Mesendoderm (in vitro differentiated cells): ENCODE data around the gene TUBB2A.
"Not testable (repeated sequence)": the region's sequence is repeated elsewhere in the genome, so short reads cannot be mapped to it uniquely, and the experiment has no call there.

ENCODE experiments used
- DNase-seq: peaks from one replicate; pipeline ENCODE4 v3.0.0; 2013
- H2AK5ac ChIP-seq: 2 replicates; pipeline ENCODE4 v1.6.1; 2013; ENCODE audit warnings: low read length, inconsistent platforms
- H2BK120ac ChIP-seq: 2 replicates; pipeline ENCODE4 v1.6.1; 2013; ENCODE audit warnings: low read depth, mild to moderate bottlenecking, low read length, moderate library complexity, mixed read lengths
- H2BK15ac ChIP-seq: replicated peaks from 2 replicates; pipeline ENCODE4 v1.6.1; 2013; ENCODE audit warnings: low read depth, mild to moderate bottlenecking, moderate library complexity
- H2BK5ac ChIP-seq: 2 replicates; pipeline ENCODE4 v1.6.1; 2013; ENCODE audit warnings: low read length, inconsistent platforms
- H3K18ac ChIP-seq: 2 replicates; pipeline ENCODE4 v1.6.1; 2013; ENCODE audit warnings: mild to moderate bottlenecking, low read length, mixed read lengths
- H3K23ac ChIP-seq: one replicate; pipeline ENCODE4 v1.6.1; 2013; ENCODE audit warnings: low read length
- H3K27ac ChIP-seq: 2 replicates; pipeline ENCODE4 v1.5.1; 2013; ENCODE audit warnings: low read depth, mild to moderate bottlenecking, inconsistent platforms, low read length, moderate library complexity
- H3K27me3 ChIP-seq: 2 replicates; pipeline ENCODE4 v1.6.1; 2013; ENCODE audit warnings: low read length, control low read depth, mild to moderate bottlenecking, inconsistent platforms; ENCODE audit not compliant: insufficient read depth, poor library complexity
- H3K36me3 ChIP-seq: 2 replicates; pipeline ENCODE4 v1.6.1; 2013; ENCODE audit warnings: low read length, inconsistent platforms; ENCODE audit not compliant: control insufficient read depth, insufficient read depth
- H3K4ac ChIP-seq: one replicate; pipeline ENCODE4 v1.6.1; 2013; ENCODE audit warnings: low read depth, mild to moderate bottlenecking, low read length, moderate library complexity
- H3K4me1 ChIP-seq: 2 replicates; pipeline ENCODE4 v1.6.1; 2013; ENCODE audit warnings: low read depth, low read length, inconsistent platforms; ENCODE audit not compliant: control insufficient read depth
- H3K4me2 ChIP-seq: 2 replicates; pipeline ENCODE4 v1.6.1; 2013; ENCODE audit warnings: low read length
- H3K4me3 ChIP-seq: 2 replicates; pipeline ENCODE4 v1.5.1; 2013; ENCODE audit warnings: mild to moderate bottlenecking, low read length
- H3K56ac ChIP-seq: one replicate; pipeline ENCODE4 v1.6.1; 2013; ENCODE audit warnings: low read length
- H3K79me1 ChIP-seq: 2 replicates; pipeline ENCODE4 v1.6.1; 2013; ENCODE audit warnings: low read length, inconsistent platforms
- H3K79me2 ChIP-seq: 2 replicates; pipeline ENCODE4 v1.6.1; 2013; ENCODE audit warnings: mild to moderate bottlenecking, low read length; ENCODE audit not compliant: control insufficient read depth, insufficient read depth
- H3K9ac ChIP-seq: 2 replicates; pipeline ENCODE4 v1.6.1; 2013; ENCODE audit warnings: low read length, inconsistent platforms
- H4K5ac ChIP-seq: one replicate; pipeline ENCODE4 v1.6.1; 2013; ENCODE audit warnings: low read length
- H4K8ac ChIP-seq: one replicate; pipeline ENCODE4 v1.6.1; 2013; ENCODE audit warnings: low read depth, mild to moderate bottlenecking, control low read depth, low read length, moderate library complexity
- WGBS: extraction: QIAGEN DNeasy Blood & Tissue Kit; methylation state at CpG from one replicate; pipeline ENCODE4 v1.1.7; 2013; ENCODE audit warnings: low lambda C conversion rate, missing lambda C conversion rate; ENCODE audit not compliant: insufficient coverage; ENCODE audit errors: extremely low coverage; 5-methylcytosine and 5-hydroxymethylcytosine counted together

The TUBB2A gene

DNA sequence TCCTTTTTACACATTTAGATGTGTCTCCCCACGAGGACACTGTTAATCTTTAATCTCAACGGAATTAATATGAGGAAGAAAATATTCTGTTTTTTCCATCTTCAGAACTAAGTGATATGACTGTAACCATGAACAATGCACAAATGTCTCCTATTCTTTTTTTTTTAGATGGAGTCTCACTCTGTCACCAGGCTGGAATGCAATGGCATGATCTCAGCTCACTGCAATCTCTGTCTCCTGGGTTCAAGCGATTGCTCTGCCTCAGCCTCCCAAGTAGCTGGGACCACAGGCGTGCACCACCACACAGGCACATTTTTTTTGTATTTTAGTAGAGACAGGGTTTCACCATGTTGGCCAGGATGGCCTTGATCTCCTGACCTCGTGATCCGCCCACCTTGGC lies 19.5 kb downstream of the TUBB2A start:
- not testable (repeated sequence) for H3K4me1 ChIP-seq, H3K27ac ChIP-seq, H3K4me2 ChIP-seq, H3K79me2 ChIP-seq, H3K18ac ChIP-seq, DNase-seq, H3K27me3 ChIP-seq, H2BK5ac ChIP-seq, H3K4me3 ChIP-seq, H3K23ac ChIP-seq, H4K5ac ChIP-seq, H3K56ac ChIP-seq, H2BK15ac ChIP-seq, H4K8ac ChIP-seq, H2AK5ac ChIP-seq, H3K36me3 ChIP-seq, H2BK120ac ChIP-seq, H3K9ac ChIP-seq, H3K4ac ChIP-seq, H3K79me1 ChIP-seq
- WGBS, result no CpG with 5 or more reads among the region's 6 CpGs

- no peak overlapping the region for H3K4ac ChIP-seq
- H3K23ac ChIP-seq, result no peak overlapping the region
- no peak overlapping the region for H4K5ac ChIP-seq
- H3K18ac ChIP-seq, result no peak overlapping the region
- H2BK15ac ChIP-seq, result no peak overlapping the region
- H3K4me3 ChIP-seq, result no peak overlapping the region
- H2AK5ac ChIP-seq, result no peak overlapping the region
- H3K36me3 ChIP-seq, result peaks cover 3% of the 10 kb centered on the region
- H3K27ac ChIP-seq, result no peak overlapping the region
- no peaks in the 10 kb centered on the region for H3K79me1 ChIP-seq
- no peak overlapping the region for H3K56ac ChIP-seq
- no peak overlapping the region for H3K4me2 ChIP-seq
- H3K9ac ChIP-seq, result no peak overlapping the region
- no peaks in the 10 kb centered on the region for H3K27me3 ChIP-seq
- H3K79me2 ChIP-seq, result no peaks in the 10 kb centered on the region
- H2BK5ac ChIP-seq, result no peak overlapping the region
- WGBS, result no CpG with 5 or more reads among the region's 12 CpGs
- no peaks in the 10 kb centered on the region for H3K4me1 ChIP-seq
- no peak overlapping the region for H4K8ac ChIP-seq
- no peak for DNase-seq
- H2BK120ac ChIP-seq, result no peak overlapping the region
Measured at GRCh38 chr6:3137057-3137777, 20.1 kb downstream of the TUBB2A start.

DNA sequence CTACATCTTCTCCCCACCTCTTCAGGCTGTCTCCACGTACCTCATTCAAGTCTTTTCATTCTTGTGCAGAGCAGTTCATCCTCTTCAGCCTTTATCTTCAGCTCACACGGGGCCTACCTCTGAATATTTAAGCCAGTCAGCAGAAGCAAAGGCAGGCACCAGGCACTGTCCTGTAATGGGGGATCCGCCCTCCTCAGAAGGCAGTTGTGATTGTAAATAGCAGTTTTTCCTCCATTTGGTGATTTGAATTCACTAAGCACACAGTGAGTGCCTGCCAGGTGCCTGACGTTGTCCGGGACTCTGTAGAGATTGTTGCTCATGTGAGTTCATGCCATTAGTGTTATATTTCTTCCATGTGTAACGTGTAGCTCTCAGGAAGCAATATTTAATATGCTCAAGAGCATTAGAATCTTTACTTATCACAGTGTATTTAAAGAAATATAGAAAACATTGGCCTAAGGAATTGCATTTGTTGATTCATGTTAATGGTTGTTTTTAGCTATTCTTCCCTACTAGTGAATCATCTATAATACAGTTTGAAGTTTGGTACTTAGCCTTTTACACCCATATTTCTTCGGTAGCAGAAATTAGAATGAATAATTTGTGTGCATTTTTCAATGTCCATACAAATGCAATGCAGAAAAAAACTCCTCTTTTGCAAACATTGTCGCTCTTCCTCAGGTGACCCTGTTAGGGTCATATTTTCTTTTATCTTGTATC lies 20.9 kb downstream of the TUBB2A start:
- peaks cover 3% of the 10 kb centered on the region for H3K36me3 ChIP-seq
- no peak overlapping the region for H3K56ac ChIP-seq
- H3K4me2 ChIP-seq, result no peak overlapping the region
- H4K8ac ChIP-seq, result no peak overlapping the region
- no peak overlapping the region for H3K18ac ChIP-seq
- H3K4me3 ChIP-seq, result no peak overlapping the region
- H3K23ac ChIP-seq, result no peak overlapping the region
- no peaks in the 10 kb centered on the region for H3K79me1 ChIP-seq
- no peaks in the 10 kb centered on the region for H3K4me1 ChIP-seq
- no peak overlapping the region for H2BK120ac ChIP-seq
- no peak overlapping the region for H2BK15ac ChIP-seq
- no peaks in the 10 kb centered on the region for H3K27me3 ChIP-seq
- H4K5ac ChIP-seq, result no peak overlapping the region
- no peak overlapping the region for H3K27ac ChIP-seq
- H3K4ac ChIP-seq, result no peak overlapping the region
- DNase-seq, result no peak
- WGBS, result no CpG with 5 or more reads among the region's 8 CpGs
- H3K79me2 ChIP-seq, result no peaks in the 10 kb centered on the region
- no peak overlapping the region for H2AK5ac ChIP-seq
- no peak overlapping the region for H2BK5ac ChIP-seq
- H3K9ac ChIP-seq, result no peak overlapping the region

DNA sequence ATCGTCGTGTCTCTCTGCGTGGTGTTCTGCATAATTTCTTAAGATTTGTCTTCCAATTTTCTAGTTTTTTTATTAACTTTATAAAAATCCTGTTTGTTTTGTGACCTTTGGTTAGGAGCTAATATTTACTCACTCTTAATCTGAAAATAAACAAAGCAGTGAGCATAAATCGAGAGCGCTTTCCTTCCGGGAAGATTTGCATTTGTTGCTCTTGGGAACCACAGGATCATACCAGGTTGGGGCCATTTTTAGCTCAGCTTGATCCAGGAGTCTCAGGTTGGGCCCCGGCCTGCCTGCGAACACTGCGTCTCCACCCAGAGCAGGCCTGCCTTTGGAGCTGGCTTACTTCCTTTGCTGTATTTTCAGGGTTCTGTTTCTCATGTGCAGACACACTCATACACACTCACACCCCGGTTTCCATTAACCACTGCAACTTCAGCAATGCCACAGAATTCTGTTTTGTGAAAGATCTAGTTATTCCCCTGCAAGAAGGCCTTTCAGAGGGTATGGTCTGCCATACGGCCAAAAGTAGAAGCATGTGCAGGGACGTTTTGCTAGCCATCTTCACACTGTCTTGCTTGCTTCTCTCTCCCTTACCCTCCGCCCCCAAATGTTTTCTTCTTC lies 21.6 kb downstream of the TUBB2A start:
- Histone ChIP-seq H2BK120ac (no peak overlapping the region), H2AK5ac (no peak overlapping the region), H3K4me2 (no peak overlapping the region), H3K23ac (no peak overlapping the region), H4K8ac (no peak overlapping the region), H3K27me3 (no peaks in the 10 kb centered on the region), H3K18ac (no peak overlapping the region), H2BK5ac (no peak overlapping the region), H3K79me1 (no peaks in the 10 kb centered on the region), H3K56ac (no peak overlapping the region), H3K36me3 (peaks cover 3% of the 10 kb centered on the region), H3K4me3 (no peak overlapping the region), H3K4me1 (no peaks in the 10 kb centered on the region), H3K9ac (no peak overlapping the region), H2BK15ac (no peak overlapping the region), H3K79me2 (no peaks in the 10 kb centered on the region), H4K5ac (no peak overlapping the region), H3K27ac (no peak overlapping the region), H3K4ac (no peak overlapping the region)
- DNase-seq, result no peak
- WGBS, result no CpG with 5 or more reads among the region's 13 CpGs

- no peak overlapping the region for H3K9ac ChIP-seq
- H3K4me1 ChIP-seq, result no peaks in the 10 kb centered on the region
- H2BK5ac ChIP-seq, result no peak overlapping the region
- H2BK120ac ChIP-seq, result no peak overlapping the region
- H3K4ac ChIP-seq, result no peak overlapping the region
- no peak overlapping the region for H2AK5ac ChIP-seq
- H2BK15ac ChIP-seq, result no peak overlapping the region
- H3K4me3 ChIP-seq, result no peak overlapping the region
- no peak overlapping the region for H3K56ac ChIP-seq
- no peaks in the 10 kb centered on the region for H3K27me3 ChIP-seq
- H3K27ac ChIP-seq, result no peak overlapping the region
- H3K79me2 ChIP-seq, result no peaks in the 10 kb centered on the region
- H3K36me3 ChIP-seq, result peaks cover 3% of the 10 kb centered on the region
- no peak overlapping the region for H4K5ac ChIP-seq
- H4K8ac ChIP-seq, result no peak overlapping the region
- no CpG with 5 or more reads among the region's 9 CpGs for WGBS
- H3K4me2 ChIP-seq, result no peak overlapping the region
- no peaks in the 10 kb centered on the region for H3K79me1 ChIP-seq
- no peak overlapping the region for H3K18ac ChIP-seq
- H3K23ac ChIP-seq, result no peak overlapping the region
- DNase-seq, result no peak
Measured at GRCh38 chr6:3133515-3133914, 23.8 kb downstream of the TUBB2A start.
